Head of caudate nucleus (tissue), 42 donors: ENCODE results near the gene CABCOCO1.

Experiments
- DNase-seq, 42 donors: peaks; one replicate each; pipeline versions ENCODE4 v3.0.0 to v3.0.0-alpha.2; 2020 to 2021; ENCODE audit warnings: mixed read lengths in 7 of 42
- intact Hi-C: fragments of 100-400 bp; cut with DNase I; formaldehyde crosslinking; loops from one replicate; pipeline ENCODE4 v1.15.0; 2022

The CABCOCO1 gene

GRCh38 chr10:61797304-61798153, 134.8 kb downstream of the CABCOCO1 start:
- DNase-seq: no peak
- intact Hi-C loops: no loop called here

GRCh38 chr10:61798713-61799112, 136.0 kb downstream of the CABCOCO1 start:
- intact Hi-C loops: no loop called here
- no peak for DNase-seq

- DNase-seq: no peak
- intact Hi-C loops: no loop called here
These were observed 138.8 kb downstream of the CABCOCO1 start for GRCh38 chr10:61801484-61801883.

- intact Hi-C loops: no loop called here
- no peak for DNase-seq
These were observed 140.5 kb downstream of the CABCOCO1 start for GRCh38 chr10:61803269-61803668.

GRCh38 chr10:61804414-61804813, 141.7 kb downstream of the CABCOCO1 start:
- intact Hi-C loops: no loop called here
- no peak for DNase-seq

GRCh38 chr10:61805091-61805490, 142.4 kb downstream of the CABCOCO1 start:
- no peak for DNase-seq
- intact Hi-C loops: no loop called here

- intact Hi-C loops: no loop called here
- DNase-seq: no peak
These were observed 147.5 kb downstream of the CABCOCO1 start for GRCh38 chr10:61810263-61810662.

GRCh38 chr10:61812052-61812721, 149.5 kb downstream of the CABCOCO1 start:
- no peak for DNase-seq
- intact Hi-C loops: no loop called here

GRCh38 chr10:61812920-61813319, 150.2 kb downstream of the CABCOCO1 start:
- intact Hi-C loops: no loop called here
- no peak for DNase-seq

- DNase-seq: no peak
- intact Hi-C loops: no loop called here
These were observed 151.4 kb downstream of the CABCOCO1 start for GRCh38 chr10:61814160-61814559.

- no peak for DNase-seq
These were observed 152.8 kb downstream of the CABCOCO1 start for GRCh38 chr10:61815496-61815895.

More at GRCh38 chr10:61815496-61815895, 152.8 kb downstream of the CABCOCO1 start:
- intact Hi-C loops: no loop called here
